Glutamatergic neuron (in vitro differentiated cells): ENCODE measurements around the gene ANTXR1. TPM values are rescaled to one million over a fixed set of nuclear protein-coding genes. Genes with fewer than 3 reads are reported as not detected.

Experiments used
- DNase-seq: peaks from one replicate; pipeline ENCODE4 v3.0.0; 2022
- H3K27ac Mint-ChIP-seq: one replicate; pipeline ENCODE4 v1.8.0; 2020; ENCODE audit warnings: mild to moderate bottlenecking, mixed read lengths, inconsistent platforms; ENCODE audit not compliant: unreplicated experiment
- H3K27me3 Mint-ChIP-seq: one replicate; pipeline ENCODE4 v1.8.0; 2020; ENCODE audit warnings: mild to moderate bottlenecking, moderate library complexity, mixed read lengths, inconsistent platforms; ENCODE audit not compliant: unreplicated experiment
- H3K36me3 Mint-ChIP-seq: one replicate; pipeline ENCODE4 v1.8.0; 2020; ENCODE audit warnings: mild to moderate bottlenecking, mixed read lengths, inconsistent platforms; ENCODE audit not compliant: unreplicated experiment
- H3K4me1 Mint-ChIP-seq: one replicate; pipeline ENCODE4 v1.8.0; 2020; ENCODE audit warnings: mild to moderate bottlenecking, low read depth, mixed read lengths, inconsistent platforms; ENCODE audit not compliant: unreplicated experiment
- H3K4me3 Mint-ChIP-seq: one replicate; pipeline ENCODE4 v1.8.0; 2020; ENCODE audit warnings: mild to moderate bottlenecking, mixed read lengths, inconsistent platforms; ENCODE audit not compliant: unreplicated experiment
- H3K9me3 Mint-ChIP-seq: one replicate; pipeline ENCODE4 v1.8.0; 2020; ENCODE audit warnings: mild to moderate bottlenecking, moderate library complexity, mixed read lengths, inconsistent platforms; ENCODE audit not compliant: unreplicated experiment
- CTCF ChIP-seq: fragments of 200-600 bp; sonication (generic); IDR thresholded peaks from one replicate; pipeline ENCODE4 v1.5.0; 2021; ENCODE audit not compliant: partially characterized antibody, unreplicated experiment
- total RNA-seq: library from RNA; stranded (reverse); fragmentation: NEBNext Ultra II Directional; extraction: Animal tissue kit (Norgen Biotek cat#: 25700); gene quantifications from one replicate; pipeline ENCODE4 v1.2.1, GENCODE V29; 2021; ENCODE audit not compliant: unreplicated experiment

Gene ANTXR1
- total RNA-seq, 1 donor from 2014 or later, result 26.7 TPM

- no peaks in the 10 kb centered on the region for H3K27me3 Mint-ChIP-seq
- DNase-seq, result no peak
- TF ChIP-seq CTCF, result no peak
- H3K9me3 Mint-ChIP-seq, result no peaks in the 10 kb centered on the region
- no peak overlapping the region for H3K4me3 Mint-ChIP-seq
- H3K27ac Mint-ChIP-seq, result no peak overlapping the region
- no peaks in the 10 kb centered on the region for H3K36me3 Mint-ChIP-seq
- peaks cover 3% of the 10 kb centered on the region for H3K4me1 Mint-ChIP-seq
Measured at GRCh38 chr2:69097891-69098655, 85.1 kb downstream of the ANTXR1 start.

GRCh38 chr2:69099541-69099940 lies 86.6 kb downstream of the ANTXR1 start:
- TF ChIP-seq CTCF, result no peak
- no peak for DNase-seq
- Mint-ChIP-seq H3K36me3 (no peaks in the 10 kb centered on the region), H3K4me1 (peaks cover 3% of the 10 kb centered on the region), H3K27ac (no peak overlapping the region), H3K9me3 (no peaks in the 10 kb centered on the region), H3K27me3 (no peaks in the 10 kb centered on the region), H3K4me3 (no peak overlapping the region)

- Mint-ChIP-seq H3K27ac (no peak overlapping the region), H3K4me3 (no peak overlapping the region), H3K27me3 (no peaks in the 10 kb centered on the region), H3K9me3 (no peaks in the 10 kb centered on the region), H3K36me3 (no peaks in the 10 kb centered on the region), H3K4me1 (peaks cover under 1% of the 10 kb centered on the region)
- no peak for TF ChIP-seq CTCF
- no peak for DNase-seq
Measured at GRCh38 chr2:69100220-69100723, 87.3 kb downstream of the ANTXR1 start.

GRCh38 chr2:69102041-69102593 lies 89.1 kb downstream of the ANTXR1 start:
- Mint-ChIP-seq H3K27me3 (no peaks in the 10 kb centered on the region), H3K4me3 (no peak overlapping the region), H3K9me3 (no peaks in the 10 kb centered on the region), H3K4me1 (no peaks in the 10 kb centered on the region), H3K36me3 (no peaks in the 10 kb centered on the region), H3K27ac (no peak overlapping the region)
- TF ChIP-seq CTCF, result no peak
- no peak for DNase-seq

GRCh38 chr2:69103419-69103818 lies 90.4 kb downstream of the ANTXR1 start:
- H3K4me1 Mint-ChIP-seq, result no peaks in the 10 kb centered on the region
- DNase-seq, result no peak
- no peak overlapping the region for H3K27ac Mint-ChIP-seq
- H3K36me3 Mint-ChIP-seq, result no peaks in the 10 kb centered on the region
- no peak overlapping the region for H3K4me3 Mint-ChIP-seq
- H3K9me3 Mint-ChIP-seq, result no peaks in the 10 kb centered on the region
- no peak for TF ChIP-seq CTCF
- H3K27me3 Mint-ChIP-seq, result no peaks in the 10 kb centered on the region
